ENCODE results near the gene TMEM175.
A peak's percentile ranks its signal among the peaks of the same experiment; 100 is the strongest.

Gene TMEM175

GRCh38 chr4:989722-990471, 57.6 kb downstream of the TMEM175 start:
- Histone ChIP-seq H3K4me1 (ENCODE audit: control insufficient read depth in 5 of 5, insufficient read depth in 5 of 5, low read length in 5 of 5) (peaks cover 4 to 44% (median 37%) of the 10 kb centered on the region in 5 donors), H3K27ac (ENCODE audit: low read depth, low read length) (no peak overlapping the region), H3K9ac (ENCODE audit: low read length in 5 of 5) (no peak overlapping the region), H3K27me3 (ENCODE audit: control insufficient read depth in 5 of 5, insufficient read depth in 4 of 5, low read length in 5 of 5) (no peaks in the 10 kb centered on the region), H3K4me3 (ENCODE audit: low read depth in 1 of 5, low read length in 5 of 5) (no peak overlapping the region), H3K9me3 (ENCODE audit: control insufficient read depth in 5 of 5, low read length in 5 of 5) (no peaks in the 10 kb centered on the region), H3K36me3 (ENCODE audit: control insufficient read depth in 5 of 5, insufficient read depth in 5 of 5, low read length in 5 of 5) (peaks cover 0 to 27% (median 20%) of the 10 kb centered on the region in 5 donors)

GRCh38 chr4:990746-991367, 58.6 kb downstream of the TMEM175 start:
- H3K4me3 ChIP-seq (ENCODE audit: low read depth in 1 of 5, low read length in 5 of 5): no peak overlapping the region
- H3K4me1 ChIP-seq (ENCODE audit: control insufficient read depth in 5 of 5, insufficient read depth in 5 of 5, low read length in 5 of 5): peaks cover 4 to 34% (median 31%) of the 10 kb centered on the region in 5 donors
- H3K9ac ChIP-seq (ENCODE audit: low read length in 5 of 5): no peak overlapping the region
- H3K27me3 ChIP-seq (ENCODE audit: control insufficient read depth in 5 of 5, insufficient read depth in 4 of 5, low read length in 5 of 5): peaks cover 0 to 1% (median 0%) of the 10 kb centered on the region in 5 donors
- no peak overlapping the region for H3K27ac ChIP-seq (ENCODE audit: low read depth, low read length)
- peaks cover 0 to 27% (median 20%) of the 10 kb centered on the region in 5 donors for H3K36me3 ChIP-seq (ENCODE audit: control insufficient read depth in 5 of 5, insufficient read depth in 5 of 5, low read length in 5 of 5)
- H3K9me3 ChIP-seq (ENCODE audit: control insufficient read depth in 5 of 5, low read length in 5 of 5): no peaks in the 10 kb centered on the region

GRCh38 chr4:991451-992296, 59.4 kb downstream of the TMEM175 start:
- Histone ChIP-seq H3K4me3 (ENCODE audit: low read depth in 1 of 5, low read length in 5 of 5) (no peak overlapping the region), H3K27ac (ENCODE audit: low read depth, low read length) (no peak overlapping the region), H3K36me3 (ENCODE audit: control insufficient read depth in 5 of 5, insufficient read depth in 5 of 5, low read length in 5 of 5) (peaks cover 0 to 27% (median 20%) of the 10 kb centered on the region in 5 donors)

GRCh38 chr4:992297-993110, 60.2 kb downstream of the TMEM175 start:
- Histone ChIP-seq H3K27me3 (ENCODE audit: control insufficient read depth in 5 of 5, insufficient read depth in 4 of 5, low read length in 5 of 5) (peaks cover 5 to 11% (median 9%) of the 10 kb centered on the region in 5 donors), H3K36me3 (ENCODE audit: control insufficient read depth in 5 of 5, insufficient read depth in 5 of 5, low read length in 5 of 5) (peaks cover 0 to 27% (median 20%) of the 10 kb centered on the region in 5 donors), H3K9ac (ENCODE audit: low read length in 5 of 5) (peak overlapping the region in 1 of 5 donors; percentile 64), H3K4me1 (ENCODE audit: control insufficient read depth in 5 of 5, insufficient read depth in 5 of 5, low read length in 5 of 5) (peaks cover 0 to 25% (median 20%) of the 10 kb centered on the region in 5 donors), H3K4me3 (ENCODE audit: low read depth in 1 of 5, low read length in 5 of 5) (peak overlapping the region in 4 of 5 donors; percentile 16 to 48 (median 46)), H3K27ac (ENCODE audit: low read depth, low read length) (no peak overlapping the region), H3K9me3 (ENCODE audit: control insufficient read depth in 5 of 5, low read length in 5 of 5) (no peaks in the 10 kb centered on the region)

More at GRCh38 chr4:991451-992296, 59.4 kb downstream of the TMEM175 start:
- no peaks in the 10 kb centered on the region for H3K9me3 ChIP-seq (ENCODE audit: control insufficient read depth in 5 of 5, low read length in 5 of 5)
- peaks cover 0 to 26% (median 23%) of the 10 kb centered on the region in 5 donors for H3K4me1 ChIP-seq (ENCODE audit: control insufficient read depth in 5 of 5, insufficient read depth in 5 of 5, low read length in 5 of 5)
- H3K9ac ChIP-seq (ENCODE audit: low read length in 5 of 5): no peak overlapping the region
- peaks cover 3 to 9% (median 6%) of the 10 kb centered on the region in 5 donors for H3K27me3 ChIP-seq (ENCODE audit: control insufficient read depth in 5 of 5, insufficient read depth in 4 of 5, low read length in 5 of 5)

GRCh38 chr4:993111-994029, 61.1 kb downstream of the TMEM175 start, which contains the start of gene SLC26A1:
Gene SLC26A1, minus strand, starts transcription at chr4:993404. Its CDS starts 1,701 bp downstream, at chr4:991703.
- H3K9me3 ChIP-seq (ENCODE audit: control insufficient read depth in 5 of 5, low read length in 5 of 5): no peaks in the 10 kb centered on the region
- H3K27me3 ChIP-seq (ENCODE audit: control insufficient read depth in 5 of 5, insufficient read depth in 4 of 5, low read length in 5 of 5): peaks cover 14 to 18% (median 16%) of the 10 kb centered on the region in 5 donors
- H3K27ac ChIP-seq (ENCODE audit: low read depth, low read length): no peak within 1 kb of the TSS
- peaks cover 0 to 23% (median 16%) of the 10 kb centered on the region in 5 donors for H3K4me1 ChIP-seq (ENCODE audit: control insufficient read depth in 5 of 5, insufficient read depth in 5 of 5, low read length in 5 of 5)
- H3K36me3 ChIP-seq (ENCODE audit: control insufficient read depth in 5 of 5, insufficient read depth in 5 of 5, low read length in 5 of 5): peaks cover 0 to 27% (median 20%) of the 10 kb centered on the region in 5 donors
- H3K4me3 ChIP-seq (ENCODE audit: low read depth in 1 of 5, low read length in 5 of 5): peak within 1 kb of the TSS in 4 of 5 donors; percentile 16 to 48 (median 46)
- peak within 1 kb of the TSS in 1 of 5 donors; percentile 64 for H3K9ac ChIP-seq (ENCODE audit: low read length in 5 of 5)

- peaks cover 22 to 31% (median 27%) of the 10 kb centered on the region in 5 donors for H3K27me3 ChIP-seq (ENCODE audit: control insufficient read depth in 5 of 5, insufficient read depth in 4 of 5, low read length in 5 of 5)
- no peak overlapping the region for H3K9ac ChIP-seq (ENCODE audit: low read length in 5 of 5)
- peaks cover 0 to 16% (median 6%) of the 10 kb centered on the region in 5 donors for H3K36me3 ChIP-seq (ENCODE audit: control insufficient read depth in 5 of 5, insufficient read depth in 5 of 5, low read length in 5 of 5)
- H3K27ac ChIP-seq (ENCODE audit: low read depth, low read length): no peak overlapping the region
- peaks cover 0 to 22% (median 15%) of the 10 kb centered on the region in 5 donors for H3K4me1 ChIP-seq (ENCODE audit: control insufficient read depth in 5 of 5, insufficient read depth in 5 of 5, low read length in 5 of 5)
- no peak overlapping the region for H3K4me3 ChIP-seq (ENCODE audit: low read depth in 1 of 5, low read length in 5 of 5)
- H3K9me3 ChIP-seq (ENCODE audit: control insufficient read depth in 5 of 5, low read length in 5 of 5): no peaks in the 10 kb centered on the region
These were observed 63.2 kb downstream of the TMEM175 start for GRCh38 chr4:995311-996026.

GRCh38 chr4:996030-996996, 64.1 kb downstream of the TMEM175 start:
- peaks cover 0 to 22% (median 15%) of the 10 kb centered on the region in 5 donors for H3K4me1 ChIP-seq (ENCODE audit: control insufficient read depth in 5 of 5, insufficient read depth in 5 of 5, low read length in 5 of 5)
- peaks cover 0 to 7% (median 2%) of the 10 kb centered on the region in 5 donors for H3K36me3 ChIP-seq (ENCODE audit: control insufficient read depth in 5 of 5, insufficient read depth in 5 of 5, low read length in 5 of 5)
- H3K9ac ChIP-seq (ENCODE audit: low read length in 5 of 5): no peak overlapping the region

More at GRCh38 chr4:996030-996996, 64.1 kb downstream of the TMEM175 start:
- no peak overlapping the region for H3K27ac ChIP-seq (ENCODE audit: low read depth, low read length)
- H3K27me3 ChIP-seq (ENCODE audit: control insufficient read depth in 5 of 5, insufficient read depth in 4 of 5, low read length in 5 of 5): peaks cover 31 to 37% (median 34%) of the 10 kb centered on the region in 5 donors
- no peaks in the 10 kb centered on the region for H3K9me3 ChIP-seq (ENCODE audit: control insufficient read depth in 5 of 5, low read length in 5 of 5)
- H3K4me3 ChIP-seq (ENCODE audit: low read depth in 1 of 5, low read length in 5 of 5): no peak overlapping the region

Data from subcutaneous abdominal adipose tissue (tissue), 5 donors.